HG02885 (cell line): ENCODE data around the gene PPP1R12B.
"Not testable (repeated sequence)": the region's sequence is repeated elsewhere in the genome, so short reads cannot be mapped to it uniquely, and the experiment has no call there.

Experiments
- ATAC-seq: cut with Tn5 transposase; IDR thresholded peaks from one replicate; pipeline ENCODE4 v1.9.1; 2021; ENCODE audit warnings: mild to moderate bottlenecking; ENCODE audit not compliant: unreplicated experiment, poor library complexity

PPP1R12B gene

DNA sequence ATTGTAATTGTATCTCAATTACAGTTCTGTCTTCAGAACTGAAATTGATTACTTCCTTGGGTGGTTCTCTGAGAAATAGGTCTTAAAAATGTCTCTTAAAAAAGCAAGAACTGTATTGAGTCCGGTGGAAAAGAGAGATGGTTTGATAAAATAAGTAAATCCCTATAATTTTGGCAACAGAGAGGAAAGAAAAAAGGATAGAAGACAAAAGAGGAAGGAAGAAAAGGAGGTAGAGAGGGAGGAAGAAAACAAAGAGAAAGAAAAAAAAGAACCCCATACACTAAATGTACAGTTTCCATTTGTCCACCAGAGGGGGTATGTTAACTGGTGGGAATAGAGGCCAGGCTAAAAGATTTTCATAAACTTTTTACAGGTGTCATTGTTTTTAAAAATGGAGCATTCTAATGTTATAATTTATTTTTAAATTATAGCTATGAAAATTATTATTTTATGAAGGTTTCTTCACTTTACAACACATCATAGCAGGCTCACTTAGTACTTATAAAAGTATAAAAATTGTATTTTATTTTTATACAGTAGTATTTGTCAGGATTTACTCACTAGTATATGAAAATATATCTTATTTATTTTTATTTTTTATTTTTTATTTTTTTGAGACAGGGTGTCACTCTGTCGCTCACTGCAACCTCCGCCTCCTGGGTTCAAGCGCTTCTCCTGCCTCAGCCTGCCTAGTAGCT lies 4.7 kb upstream of the PPP1R12B start:
- ATAC-seq, result no peak

DNA sequence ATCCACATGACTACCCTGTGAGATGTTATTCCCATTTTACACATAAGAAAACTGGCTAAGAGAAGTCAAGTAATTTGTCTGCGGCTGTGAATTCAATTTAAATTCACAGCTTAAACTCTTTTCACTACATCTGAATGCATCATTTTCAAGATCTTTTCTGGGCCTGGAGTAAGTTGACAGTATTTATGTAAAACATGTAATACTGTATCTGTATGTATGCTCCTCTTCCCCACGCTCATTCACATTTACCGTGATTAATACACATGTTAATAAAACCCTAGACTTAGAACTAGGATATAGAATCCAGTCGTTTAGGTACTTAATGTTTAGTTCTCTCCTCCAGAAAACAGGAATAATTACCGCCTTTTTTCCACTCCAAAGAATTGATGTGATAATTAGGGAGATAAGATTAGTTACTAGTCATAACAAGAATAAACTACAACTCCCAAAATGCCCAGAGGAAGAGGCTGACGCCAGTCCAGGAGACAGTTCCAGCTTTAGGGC lies 442 bp upstream of the PPP1R12B start:
- no peak for ATAC-seq

DNA sequence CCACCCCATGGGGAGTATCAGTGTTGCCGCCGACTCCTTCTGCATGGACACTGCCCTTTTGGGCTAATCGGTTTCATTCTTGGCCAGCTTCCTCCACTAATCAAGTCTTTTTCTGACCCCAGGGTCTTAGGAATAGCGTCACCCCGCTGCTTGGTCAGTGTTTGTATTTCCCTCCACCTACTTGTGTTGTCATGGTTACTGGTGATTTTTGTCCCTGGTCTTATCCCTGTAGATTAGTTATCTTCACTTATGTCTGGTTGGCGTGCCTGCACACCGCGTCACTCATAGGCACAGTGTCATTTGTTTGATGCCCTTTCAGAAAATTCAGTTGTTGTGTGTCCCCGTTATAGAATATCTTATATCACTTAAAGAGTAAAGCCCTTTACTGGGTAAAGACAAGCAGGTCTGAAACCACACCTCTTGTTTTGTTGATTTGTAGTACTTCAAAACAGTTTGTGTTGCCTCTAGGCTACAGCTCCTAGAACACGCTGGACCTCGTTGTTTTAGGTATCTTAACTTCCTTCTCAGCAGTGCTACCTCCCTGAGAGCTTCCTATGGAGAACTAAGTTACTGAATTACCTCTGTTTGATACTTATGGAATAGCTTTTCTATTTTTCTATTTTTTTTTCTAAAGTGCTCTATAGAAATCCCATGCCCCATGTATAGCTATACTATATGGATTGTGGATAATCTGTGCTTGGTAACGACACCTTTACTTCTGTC lies 868 bp downstream of the PPP1R12B start:
- ATAC-seq, result no peak

DNA sequence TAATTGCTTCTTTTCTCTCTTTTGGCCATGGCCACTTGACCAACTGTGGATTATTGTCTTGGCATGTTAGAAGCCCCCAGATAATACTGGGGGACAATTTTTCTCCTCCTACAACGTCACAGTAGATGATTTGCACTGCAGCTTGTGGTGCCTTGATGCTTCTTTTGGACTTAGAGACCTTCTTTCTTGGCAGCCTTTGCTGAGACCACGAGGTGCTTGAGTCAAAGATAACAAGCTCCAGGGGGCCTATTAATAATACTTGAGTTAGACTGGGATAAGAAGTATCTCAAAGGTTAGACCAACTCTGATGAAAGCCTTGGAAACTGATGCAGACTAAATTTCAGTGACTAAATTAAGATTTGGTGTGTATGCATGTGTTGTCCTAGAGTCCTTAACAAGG lies 3.2 kb downstream of the PPP1R12B start:
- ATAC-seq, result no peak

DNA sequence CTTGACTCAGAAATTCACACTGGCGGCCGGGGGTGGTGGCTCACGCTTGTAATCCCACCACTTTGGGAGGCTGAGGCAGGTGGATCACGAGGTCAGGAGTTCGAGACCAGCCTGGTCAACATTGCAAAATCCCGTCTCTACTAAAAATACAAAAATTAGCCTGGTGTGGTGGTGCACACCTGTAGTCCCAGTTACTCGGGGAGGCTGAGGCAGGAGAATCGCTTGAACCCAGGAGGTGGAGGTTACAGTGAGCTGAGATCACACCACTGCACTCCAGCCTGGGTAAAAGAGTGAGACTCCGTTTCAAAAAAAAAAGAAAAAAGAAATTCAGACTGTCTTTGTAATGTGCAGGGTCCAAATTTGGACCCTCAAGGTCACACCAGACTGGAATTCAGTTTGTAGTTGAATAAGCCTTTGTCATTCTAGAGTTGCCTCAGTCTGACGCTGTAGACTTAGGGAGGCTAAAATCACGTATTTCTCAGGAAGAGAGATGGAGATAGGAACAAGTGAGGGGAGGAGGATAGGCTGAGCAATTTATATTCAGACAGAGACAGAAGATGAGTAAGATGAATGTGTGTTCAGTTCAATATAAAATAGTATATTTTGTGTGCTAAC lies 4.2 kb downstream of the PPP1R12B start:
- ATAC-seq, result not testable (repeated sequence)

DNA sequence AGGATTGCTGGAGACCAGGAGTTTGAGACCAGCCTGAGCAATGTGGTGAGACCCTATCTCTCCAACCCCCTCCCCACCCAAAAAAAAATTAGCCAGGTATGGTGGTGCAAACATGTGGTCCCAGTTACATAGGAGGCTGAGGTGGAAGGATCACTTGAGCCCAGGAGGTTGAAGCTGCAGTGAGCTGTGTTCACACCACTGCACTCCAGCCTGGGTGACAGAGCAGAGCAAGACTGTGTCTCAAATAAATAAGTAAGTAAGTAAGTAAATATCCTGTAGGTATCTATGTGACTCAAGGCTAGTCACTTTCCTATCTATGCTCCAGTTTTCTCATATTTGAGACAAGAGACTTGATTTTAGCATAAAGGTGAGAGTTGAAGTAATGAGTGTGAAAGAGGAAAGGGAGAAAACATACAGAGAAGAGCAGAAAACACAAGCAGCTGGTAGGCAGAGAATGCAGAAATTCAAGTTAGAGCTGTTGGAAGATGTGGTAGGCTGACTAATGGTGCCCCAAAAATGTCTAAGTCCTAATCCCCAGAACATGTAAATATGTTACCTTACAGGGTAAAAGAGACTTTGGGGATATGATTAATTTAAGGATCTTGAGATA lies 7.5 kb downstream of the PPP1R12B start:
- no peak for ATAC-seq

DNA sequence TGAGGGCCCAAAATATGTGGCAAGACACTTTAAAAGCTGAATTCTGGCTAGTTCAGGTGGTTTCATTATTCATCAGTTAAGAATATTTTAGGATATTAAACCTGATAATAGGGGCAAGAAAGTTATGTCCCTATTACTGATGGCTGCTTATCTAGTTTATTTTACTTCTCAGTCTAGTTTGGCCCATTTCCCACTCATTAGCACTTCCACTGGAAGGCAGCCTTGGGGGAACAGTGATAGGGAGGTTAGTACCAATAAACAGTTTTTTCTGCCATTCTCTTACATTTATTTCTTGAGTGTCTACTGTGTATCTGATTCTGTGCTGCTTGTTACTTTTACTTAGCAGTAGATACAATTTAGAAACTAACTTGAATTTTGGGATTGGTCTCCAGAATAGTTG lies 9.0 kb downstream of the PPP1R12B start:
- no peak for ATAC-seq

DNA sequence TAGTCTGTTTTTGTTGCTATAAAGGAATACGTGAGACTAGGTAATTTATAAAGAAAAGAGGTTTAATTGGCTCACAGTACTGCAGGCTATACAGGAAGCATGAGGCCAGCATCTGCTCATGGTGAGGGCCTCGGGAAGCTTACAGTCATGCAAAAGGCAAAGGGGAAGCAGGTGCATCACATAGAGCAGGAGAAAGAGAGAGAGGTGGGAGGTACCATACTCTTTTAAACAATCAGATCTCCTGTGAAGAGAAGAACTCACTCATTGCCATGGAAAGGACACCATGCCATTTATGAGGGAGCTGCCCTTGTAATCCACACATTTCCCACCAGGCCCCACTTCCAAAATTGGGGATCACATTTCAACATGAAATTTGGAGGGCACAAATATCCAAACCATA lies 12.7 kb downstream of the PPP1R12B start:
- ATAC-seq, result no peak

DNA sequence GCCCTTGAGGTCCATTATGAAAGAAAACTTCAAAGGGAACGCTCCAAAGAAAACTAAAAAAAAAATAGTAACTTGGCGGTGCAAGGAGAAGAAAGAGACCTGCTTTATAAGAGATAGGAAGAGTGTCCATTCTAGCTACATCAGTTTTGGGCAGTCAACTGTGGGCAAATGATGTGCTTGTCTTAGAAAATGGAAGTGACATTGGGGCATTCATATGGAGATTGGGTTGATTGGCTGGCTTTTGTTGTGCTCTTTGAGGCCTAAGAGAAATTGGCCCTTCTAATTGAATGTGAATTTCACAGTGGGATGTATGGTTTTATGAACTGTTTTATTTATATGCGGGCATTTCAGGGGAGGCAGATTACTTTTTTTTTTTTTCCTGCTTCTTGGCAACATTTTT lies 13.2 kb downstream of the PPP1R12B start:
- no peak for ATAC-seq

DNA sequence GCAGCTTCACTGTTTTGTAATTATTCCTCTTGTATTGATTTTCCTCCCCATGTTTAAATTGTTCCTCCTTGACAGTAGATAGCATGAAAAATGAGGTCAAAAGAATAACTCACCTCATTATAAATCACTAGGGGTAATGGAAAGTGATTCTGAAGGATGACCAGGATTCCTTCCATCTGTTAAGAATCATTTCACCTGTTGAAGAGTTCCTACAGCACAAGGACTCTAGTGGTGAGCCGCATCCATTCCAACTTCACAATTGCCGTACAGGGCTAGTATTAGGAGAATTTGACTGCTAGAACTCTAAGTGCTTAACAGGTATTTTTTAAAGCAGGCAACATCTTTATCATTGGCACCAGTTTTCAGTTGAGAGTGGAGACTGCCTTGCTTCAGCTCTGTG lies 13.7 kb downstream of the PPP1R12B start:
- no peak for ATAC-seq

DNA sequence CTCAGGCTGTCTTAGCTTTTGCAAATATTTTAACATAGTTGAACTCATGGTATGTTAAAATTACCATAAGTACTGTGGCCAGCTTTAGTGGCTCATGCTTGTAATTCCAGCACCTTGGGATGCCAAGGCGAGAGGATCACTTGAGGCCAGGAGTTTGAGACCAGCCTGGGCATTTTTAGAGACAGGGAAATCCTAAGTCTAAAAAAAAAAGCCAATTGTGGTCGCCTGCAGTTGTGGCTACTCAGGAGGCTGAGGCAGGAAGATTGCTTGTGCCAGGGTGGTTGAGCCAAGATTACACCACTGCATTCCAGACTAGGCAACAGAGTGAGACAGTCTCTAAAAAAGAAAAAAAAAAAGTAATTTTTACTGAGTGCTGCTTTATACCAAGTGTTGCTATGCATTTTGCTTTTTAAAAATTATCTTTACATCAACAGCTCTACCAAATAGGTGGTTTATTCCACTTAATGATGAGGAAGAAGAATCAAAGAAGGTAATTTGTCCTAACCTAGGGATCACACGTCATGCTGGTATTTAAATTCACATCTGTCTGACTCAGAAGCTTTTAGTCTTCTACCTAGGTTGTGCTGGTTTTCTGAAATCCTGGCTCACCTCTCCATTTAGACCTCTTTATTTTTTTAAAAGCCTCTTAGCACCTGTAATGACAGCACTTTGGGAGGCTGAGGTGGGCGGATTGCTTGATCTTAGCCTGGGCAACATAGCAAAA lies 16.8 kb downstream of the PPP1R12B start:
- ATAC-seq, result no peak

DNA sequence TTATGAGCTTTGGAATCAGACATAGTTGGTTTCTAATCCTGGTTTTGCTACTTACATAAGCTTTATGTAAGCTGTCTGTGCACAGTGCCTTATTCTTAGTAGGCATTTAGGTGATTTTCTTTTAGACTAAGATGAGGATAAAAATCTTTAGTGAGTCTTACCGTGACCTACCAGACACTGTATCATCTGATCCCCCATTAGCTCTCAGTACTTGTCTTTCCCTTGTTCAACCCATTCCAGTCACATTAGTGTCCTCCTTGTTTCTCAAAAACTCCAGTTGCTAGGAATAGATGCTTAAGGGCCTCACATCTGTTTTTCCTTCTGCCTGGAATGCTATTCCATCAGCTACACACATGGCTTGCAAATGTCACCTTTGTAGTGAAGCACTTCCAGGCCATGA lies 18.8 kb downstream of the PPP1R12B start:
- no peak for ATAC-seq

DNA sequence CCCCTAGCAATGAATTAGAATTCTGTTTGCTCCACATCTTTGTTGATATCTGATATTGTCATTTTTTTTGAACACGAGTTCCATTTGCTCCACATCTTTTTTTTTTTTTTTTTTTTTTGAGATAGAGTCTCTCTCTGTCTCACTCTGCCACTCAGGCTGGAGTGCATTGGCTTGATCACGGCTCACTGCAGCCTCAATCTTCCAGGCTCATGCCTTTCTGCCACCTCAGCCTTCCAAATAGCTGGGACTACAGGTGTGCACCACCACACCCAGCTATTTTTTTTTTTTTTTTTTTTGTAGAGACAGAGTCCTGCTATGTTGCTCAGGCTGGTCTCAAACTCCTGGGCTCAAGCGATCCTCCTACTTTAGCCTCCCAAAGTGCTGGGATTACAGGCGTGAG lies 22.4 kb downstream of the PPP1R12B start:
- not testable (repeated sequence) for ATAC-seq

DNA sequence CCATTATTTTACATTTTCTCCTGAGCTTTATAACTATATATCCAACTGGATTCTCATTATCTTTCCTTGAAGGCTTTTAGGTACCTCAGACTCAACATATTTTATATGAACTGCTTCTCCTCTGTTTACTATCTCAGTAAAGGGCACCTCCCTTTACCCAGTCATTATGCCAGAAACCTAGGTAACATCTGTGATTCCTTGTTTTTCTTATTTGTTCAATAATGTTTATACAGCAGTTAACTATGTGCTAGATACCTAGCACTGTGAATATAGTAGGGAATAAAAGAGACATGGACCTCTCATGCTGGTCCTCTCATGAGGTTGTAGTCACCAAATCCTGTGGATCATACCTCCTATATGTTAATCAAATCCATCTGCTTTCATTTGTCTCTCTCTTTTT lies 25.6 kb downstream of the PPP1R12B start:
- no peak for ATAC-seq

DNA sequence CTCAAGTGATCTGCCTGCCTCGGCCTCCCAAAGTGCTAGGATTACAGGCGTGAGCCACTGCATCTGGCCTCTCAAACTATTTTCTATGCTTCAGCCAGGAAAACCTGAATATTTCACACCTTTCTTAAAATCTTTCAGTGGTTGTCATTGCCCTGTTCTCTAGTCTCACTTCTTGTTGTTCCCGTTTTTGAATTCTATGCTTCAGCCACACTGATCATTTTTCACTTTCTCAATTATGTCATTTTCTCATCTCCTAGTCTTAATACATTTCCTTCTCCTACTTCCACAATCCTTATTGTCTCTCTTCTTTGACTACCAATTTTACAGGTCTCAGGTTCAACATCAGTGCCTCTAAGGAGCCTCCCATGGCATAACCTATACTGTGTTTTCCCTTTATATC lies 26.7 kb downstream of the PPP1R12B start:
- ATAC-seq, result not testable (repeated sequence)

DNA sequence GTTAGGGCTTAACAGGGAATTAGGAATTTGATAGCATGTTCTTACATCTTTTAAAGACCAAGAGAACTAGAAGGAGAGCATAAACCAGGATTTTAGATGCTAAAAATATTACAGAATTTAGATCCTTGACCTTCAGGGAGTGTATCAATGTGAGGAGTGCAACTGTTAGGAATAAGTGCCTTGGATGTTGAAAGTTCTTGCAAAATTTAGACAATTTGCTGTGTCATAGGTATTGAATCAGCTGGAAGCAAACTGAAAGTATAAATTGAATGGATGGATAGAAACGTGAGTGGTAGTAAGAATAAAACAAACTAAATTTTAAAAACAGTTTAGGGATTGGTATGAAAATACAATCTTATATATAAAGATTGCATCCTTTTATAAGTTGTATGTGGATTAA lies 27.7 kb downstream of the PPP1R12B start:
- ATAC-seq, result no peak

DNA sequence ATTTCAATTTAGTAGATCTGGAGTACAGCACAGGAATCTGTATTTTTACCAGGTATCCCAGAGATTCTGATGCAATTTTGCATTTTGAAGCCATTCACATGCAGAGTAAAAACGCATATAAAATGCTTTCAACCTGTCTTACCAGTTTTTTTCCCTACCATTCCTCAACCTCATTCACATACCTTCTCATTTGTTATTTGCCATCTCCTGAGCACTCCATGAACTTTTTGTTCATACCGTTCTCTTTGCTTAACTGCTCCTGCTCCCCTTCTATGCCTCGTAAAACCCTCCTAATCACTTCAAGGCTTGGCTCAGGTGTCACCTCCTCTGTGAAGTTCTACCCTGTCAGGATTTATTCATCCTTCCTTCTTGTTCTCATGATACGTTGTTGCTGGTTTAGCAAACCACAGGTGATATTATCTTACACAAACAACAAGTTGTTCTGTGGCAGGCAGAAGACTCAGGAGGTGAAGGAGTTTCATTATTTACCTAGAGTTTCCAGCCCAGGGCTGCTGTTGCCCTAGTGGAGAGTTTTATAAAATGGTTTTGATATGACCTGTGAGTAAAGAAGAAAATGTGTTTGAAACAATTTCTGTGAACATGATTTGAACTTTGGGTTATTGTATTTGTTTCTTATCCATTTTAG lies 31.5 kb downstream of the PPP1R12B start:
- ATAC-seq, result not testable (repeated sequence)

DNA sequence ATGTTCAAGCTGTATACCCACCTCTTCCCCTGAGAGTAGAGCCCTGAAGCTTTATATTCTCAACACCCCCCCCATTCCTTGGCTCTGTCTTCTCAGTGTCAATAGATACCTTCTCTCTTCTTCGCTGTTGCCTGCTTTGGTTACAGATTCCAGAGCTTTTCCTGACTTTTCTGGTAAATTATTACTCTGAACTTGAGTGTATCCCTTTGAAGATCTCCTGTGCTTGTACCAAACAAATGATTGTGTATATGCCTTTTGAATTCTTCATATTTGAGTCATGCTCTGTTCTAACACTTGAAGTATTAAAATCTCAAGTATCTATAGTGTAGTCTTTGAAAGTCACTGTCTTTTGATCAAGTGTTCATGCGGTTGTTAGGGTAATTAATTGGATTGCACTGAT lies 32.0 kb downstream of the PPP1R12B start:
- not testable (repeated sequence) for ATAC-seq

DNA sequence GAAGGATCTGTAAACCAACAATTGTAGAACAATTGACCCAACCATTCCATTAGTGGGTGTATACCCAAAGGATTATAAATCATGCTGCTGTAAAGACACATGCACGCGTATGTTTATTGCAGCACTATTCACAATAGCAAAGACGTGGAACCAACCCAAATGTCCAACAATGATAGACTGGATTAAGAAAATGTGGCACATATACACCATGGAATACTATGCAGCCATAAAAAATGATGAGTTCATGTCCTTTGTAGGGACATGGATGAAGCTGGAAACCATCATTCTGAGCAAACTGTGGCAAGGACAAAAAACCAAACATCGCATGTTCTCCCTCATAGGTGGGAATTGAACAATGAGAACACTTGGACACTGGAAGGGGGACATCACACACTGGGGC lies 33.4 kb downstream of the PPP1R12B start:
- not testable (repeated sequence) for ATAC-seq

DNA sequence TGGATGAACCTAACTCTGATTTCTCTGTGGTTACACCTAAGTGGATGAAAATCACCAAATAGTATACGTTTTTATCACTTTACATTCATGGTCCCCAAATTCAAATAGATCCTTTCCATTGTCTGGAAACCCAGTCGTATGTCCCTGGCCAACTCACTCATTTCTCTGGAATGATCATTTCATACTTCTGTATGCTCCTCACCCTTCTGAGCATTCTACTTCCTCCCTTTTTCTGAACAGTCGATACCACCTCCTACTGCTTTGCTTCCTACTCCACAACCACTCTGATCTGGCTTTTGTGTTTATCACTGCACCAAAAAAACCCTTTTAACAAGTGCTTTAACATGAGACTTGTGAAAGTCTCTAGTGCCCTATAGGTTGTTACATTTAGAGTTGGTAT lies 47.3 kb downstream of the PPP1R12B start:
- not testable (repeated sequence) for ATAC-seq
